Peyer's patch (tissue), 4 donors: Measurements from ENCODE around the gene GMEB2. TPM values are rescaled to one million over a fixed set of nuclear protein-coding genes. Genes with fewer than 3 reads are reported as not detected.

Experiments
- DNase-seq, 3 donors: peaks; one replicate each; pipeline ENCODE4 v3.0.0-alpha.2; 2017 to 2019
- H3K27ac ChIP-seq, 4 donors: fragments of 200-600 bp; sonication (generic); one replicate each; pipeline ENCODE4 v1.5.1; 2016 to 2019
- H3K27me3 ChIP-seq, 2 donors: fragments of 200-600 bp; sonication (generic); one replicate each; pipeline ENCODE4 v1.5.1; 2019
- H3K36me3 ChIP-seq, 3 donors: fragments of 200-600 bp; sonication (generic); one replicate each; pipeline ENCODE4 v1.5.1; 2016 to 2019
- H3K4me1 ChIP-seq, 4 donors: fragments of 200-600 bp; sonication (generic); one replicate each; pipeline ENCODE4 v1.5.1; 2016 to 2019
- H3K4me3 ChIP-seq, 4 donors: fragments of 200-600 bp; sonication (generic); 1 replicate in 3 of 4; 2 replicates in 1 of 4; pipeline ENCODE4 v1.5.1; 2016 to 2019; ENCODE audit warnings: mild to moderate bottlenecking in 1 of 4
- H3K9me3 ChIP-seq, 4 donors: fragments of 200-600 bp; sonication (generic); one replicate each; pipeline ENCODE4 v1.5.1; 2016 to 2019; ENCODE audit warnings: mild to moderate bottlenecking in 1 of 4
- CTCF ChIP-seq, 6 experiments: fragments of 450-650 bp in 4 of 6; fragments of 200-600 bp in 2 of 6; sonication (generic) in 1 of 6; IDR thresholded peaks; one replicate each; pipeline ENCODE4 v1.5.1; 2017 to 2019; ENCODE audit warnings: antibody characterized with exemption in 6 of 6, mild to moderate bottlenecking in 3 of 6, moderate library complexity in 1 of 6
- POLR2A ChIP-seq, 2 donors: fragments of 450-650 bp; IDR thresholded peaks; one replicate each; pipeline ENCODE4 v1.5.1; 2017; ENCODE audit warnings: antibody characterized with exemption in 2 of 2, mild to moderate bottlenecking in 2 of 2, moderate library complexity in 2 of 2
- total RNA-seq, 4 donors: library from RNA; depleted of rRNA; stranded (reverse); fragments of >200 nt; gene quantifications; one replicate each; pipeline ENCODE4 v1.1.0, GENCODE V29; 2016

Gene GMEB2
- total RNA-seq, 4 donors from 2014 or later: 13.8 to 24.5 (median 17.1) TPM

DNA sequence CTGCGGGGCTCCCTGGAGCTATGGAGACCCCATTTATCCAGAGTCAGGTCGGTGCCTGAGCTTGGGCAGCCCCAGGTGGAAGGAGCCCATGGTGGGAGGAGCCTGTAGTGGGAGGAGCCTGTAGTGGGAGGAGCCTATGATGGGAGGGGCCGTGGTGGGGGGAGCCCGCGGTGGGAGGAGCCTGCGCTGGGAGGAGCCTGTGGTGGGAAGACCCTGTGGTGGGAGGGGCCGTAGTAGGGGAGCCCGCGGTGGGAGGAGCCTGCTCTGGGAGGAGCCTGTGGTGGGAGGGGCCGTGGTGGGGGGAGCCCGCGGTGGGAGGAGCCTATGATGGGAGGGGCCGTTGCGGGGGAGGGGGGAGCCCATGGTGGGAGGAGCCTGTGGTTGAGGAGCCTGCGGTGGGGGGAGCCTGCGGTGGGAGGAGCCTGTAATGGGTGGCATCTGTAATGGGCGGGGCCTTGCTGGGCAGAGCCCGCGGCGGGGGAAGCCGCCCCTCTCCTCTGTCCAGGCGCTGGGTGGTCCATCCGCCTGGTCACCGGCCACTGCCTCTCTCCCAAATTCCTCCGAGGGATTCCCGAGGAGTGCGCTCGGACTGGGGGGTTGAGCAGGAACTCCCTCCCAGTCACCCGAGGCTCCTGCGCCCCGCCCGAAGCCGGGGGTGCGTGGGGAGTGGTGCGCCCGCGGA lies 73.5 kb downstream of the GMEB2 start:
- Histone ChIP-seq H3K36me3 (no peaks in the 10 kb centered on the region), H3K4me1 (peaks cover 0 to 27% (median 15%) of the 10 kb centered on the region in 4 donors), H3K9me3 (no peaks in the 10 kb centered on the region), H3K27me3 (peaks cover 0 to 4% of the 10 kb centered on the region in 2 donors), H3K4me3 (peak overlapping the region; percentile 44 to 60 (median 54)), H3K27ac (peak overlapping the region in 2 of 4 donors; percentile 61 to 71)
- peak; percentile 80 to 90 (median 85) for DNase-seq
- TF ChIP-seq POLR2A (IDR thresholded peaks at IDR 0.05) (no peak), CTCF (IDR thresholded peaks at IDR 0.05) (no peak)

- TF ChIP-seq CTCF (IDR thresholded peaks at IDR 0.05) (no peak), POLR2A (IDR thresholded peaks at IDR 0.05) (no peak)
- DNase-seq: peak in 2 of 3 donors; percentile 67 to 73
- Histone ChIP-seq H3K4me1 (peaks cover 0 to 34% (median 15%) of the 10 kb centered on the region in 4 donors), H3K9me3 (no peaks in the 10 kb centered on the region), H3K36me3 (no peaks in the 10 kb centered on the region), H3K27me3 (peaks cover 0 to 5% of the 10 kb centered on the region in 2 donors), H3K4me3 (no peak overlapping the region), H3K27ac (peak overlapping the region in 1 of 4 donors; percentile 71)
Measured at GRCh38 chr20:63552481-63553249, 74.2 kb downstream of the GMEB2 start.

- peaks cover 0 to 5% of the 10 kb centered on the region in 2 donors for H3K27me3 ChIP-seq
Measured at GRCh38 chr20:63551068-63551467, 75.8 kb downstream of the GMEB2 start.

GRCh38 chr20:63549679-63550282 lies 77.1 kb downstream of the GMEB2 start:
- Histone ChIP-seq H3K9me3 (no peaks in the 10 kb centered on the region), H3K4me1 (peaks cover 0 to 47% (median 21%) of the 10 kb centered on the region in 4 donors), H3K4me3 (no peak overlapping the region), H3K27ac (no peak overlapping the region), H3K27me3 (peaks cover 0 to 5% of the 10 kb centered on the region in 2 donors), H3K36me3 (no peaks in the 10 kb centered on the region)
- DNase-seq: no peak
- TF ChIP-seq POLR2A (IDR thresholded peaks at IDR 0.05): no peak
- no peak for TF ChIP-seq CTCF (IDR thresholded peaks at IDR 0.05)

More at GRCh38 chr20:63551068-63551467, 75.8 kb downstream of the GMEB2 start:
- no peak for DNase-seq
- H3K9me3 ChIP-seq: no peaks in the 10 kb centered on the region
- H3K4me1 ChIP-seq: peaks cover 0 to 46% (median 15%) of the 10 kb centered on the region in 4 donors
- H3K27ac ChIP-seq: no peak overlapping the region
- H3K4me3 ChIP-seq: no peak overlapping the region
- H3K36me3 ChIP-seq: no peaks in the 10 kb centered on the region
- TF ChIP-seq CTCF (IDR thresholded peaks at IDR 0.05): no peak
- TF ChIP-seq POLR2A (IDR thresholded peaks at IDR 0.05): no peak

- H3K4me3 ChIP-seq: no peak overlapping the region
- no peak overlapping the region for H3K27ac ChIP-seq
- no peak for DNase-seq
- H3K36me3 ChIP-seq: no peaks in the 10 kb centered on the region
- H3K4me1 ChIP-seq: peaks cover 0 to 41% (median 18%) of the 10 kb centered on the region in 4 donors
- TF ChIP-seq POLR2A (IDR thresholded peaks at IDR 0.05): no peak
- TF ChIP-seq CTCF (IDR thresholded peaks at IDR 0.05): no peak
- H3K9me3 ChIP-seq: no peaks in the 10 kb centered on the region
- peaks cover 0 to 5% of the 10 kb centered on the region in 2 donors for H3K27me3 ChIP-seq
Measured at GRCh38 chr20:63549019-63549418, 77.9 kb downstream of the GMEB2 start.
